CD4-positive, alpha-beta T cell treated with Interleukin-21 for 1 hour (primary cell): Measurements from ENCODE around the gene NRXN2.

Source experiments
- DNase-seq: peaks from one replicate; pipeline ENCODE4 v3.0.0-alpha.2; 2020

NRXN2 gene

GRCh38 chr11:64696045-64696444 is 27.0 kb downstream of the NRXN2 start:
- DNase-seq, result no peak

- no peak for DNase-seq
Measured at GRCh38 chr11:64695548-64695947, 27.4 kb downstream of the NRXN2 start.

GRCh38 chr11:64694821-64695365 is 28.1 kb downstream of the NRXN2 start:
- DNase-seq, result no peak

GRCh38 chr11:64694026-64694755 is 28.8 kb downstream of the NRXN2 start:
- no peak for DNase-seq

- no peak for DNase-seq
Measured at GRCh38 chr11:64692764-64693331, 30.1 kb downstream of the NRXN2 start.

GRCh38 chr11:64691543-64691942 is 31.5 kb downstream of the NRXN2 start:
- no peak for DNase-seq

GRCh38 chr11:64690235-64690634 is 32.8 kb downstream of the NRXN2 start:
- no peak for DNase-seq

- DNase-seq, result peak; percentile 90
Measured at GRCh38 chr11:64688534-64688982, 34.4 kb downstream of the NRXN2 start.

- no peak for DNase-seq
Measured at GRCh38 chr11:64687643-64688533, 35.1 kb downstream of the NRXN2 start.

GRCh38 chr11:64687204-64687603 is 35.8 kb downstream of the NRXN2 start:
- no peak for DNase-seq

- no peak for DNase-seq
Measured at GRCh38 chr11:64686466-64687170, 36.4 kb downstream of the NRXN2 start.

GRCh38 chr11:64685536-64685935 is 37.5 kb downstream of the NRXN2 start:
- DNase-seq, result no peak

GRCh38 chr11:64684357-64684756 is 38.6 kb downstream of the NRXN2 start:
- DNase-seq, result no peak

GRCh38 chr11:64681171-64681570 is 41.8 kb downstream of the NRXN2 start:
- no peak for DNase-seq

- DNase-seq, result no peak
Measured at GRCh38 chr11:64679846-64680245, 43.2 kb downstream of the NRXN2 start.

- DNase-seq, result no peak
Measured at GRCh38 chr11:64677441-64678023, 45.5 kb downstream of the NRXN2 start.

- no peak for DNase-seq
Measured at GRCh38 chr11:64676261-64676615, 46.8 kb downstream of the NRXN2 start.

- no peak for DNase-seq
Measured at GRCh38 chr11:64675450-64676260, 47.3 kb downstream of the NRXN2 start.

- DNase-seq, result no peak
Measured at GRCh38 chr11:64674774-64675173, 48.2 kb downstream of the NRXN2 start.

- no peak for DNase-seq
Measured at GRCh38 chr11:64673279-64673678, 49.7 kb downstream of the NRXN2 start.

GRCh38 chr11:64672875-64673274 is 50.1 kb downstream of the NRXN2 start:
- DNase-seq, result no peak

GRCh38 chr11:64670975-64671374 is 52.0 kb downstream of the NRXN2 start:
- DNase-seq, result no peak
